Measurements from ENCODE around the gene PPT1.
"Not testable (repeated sequence)": the region's sequence is repeated elsewhere in the genome, so short reads cannot be mapped to it uniquely, and the experiment has no call there.

Gene PPT1

DNA sequence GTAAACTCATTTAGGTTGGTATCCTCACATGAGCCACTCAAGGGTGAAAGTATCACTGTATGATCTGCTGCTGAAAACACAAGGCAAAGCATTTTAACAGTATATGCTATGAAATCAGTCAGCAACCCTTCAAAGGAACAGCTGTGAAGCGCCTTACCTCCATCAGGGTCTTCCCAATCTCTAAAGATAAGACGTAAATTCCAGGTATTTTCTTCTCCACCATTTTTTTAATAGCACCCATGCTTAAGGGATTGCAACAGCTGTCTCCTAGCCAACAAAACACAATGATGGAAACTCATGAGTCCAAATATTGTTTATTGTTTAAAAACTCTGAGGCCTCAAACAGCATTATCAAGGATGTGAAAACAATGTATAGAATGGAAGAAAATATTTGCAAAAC is 4.8 kb downstream of the PPT1 start:
- DNase-seq: no peak

DNA sequence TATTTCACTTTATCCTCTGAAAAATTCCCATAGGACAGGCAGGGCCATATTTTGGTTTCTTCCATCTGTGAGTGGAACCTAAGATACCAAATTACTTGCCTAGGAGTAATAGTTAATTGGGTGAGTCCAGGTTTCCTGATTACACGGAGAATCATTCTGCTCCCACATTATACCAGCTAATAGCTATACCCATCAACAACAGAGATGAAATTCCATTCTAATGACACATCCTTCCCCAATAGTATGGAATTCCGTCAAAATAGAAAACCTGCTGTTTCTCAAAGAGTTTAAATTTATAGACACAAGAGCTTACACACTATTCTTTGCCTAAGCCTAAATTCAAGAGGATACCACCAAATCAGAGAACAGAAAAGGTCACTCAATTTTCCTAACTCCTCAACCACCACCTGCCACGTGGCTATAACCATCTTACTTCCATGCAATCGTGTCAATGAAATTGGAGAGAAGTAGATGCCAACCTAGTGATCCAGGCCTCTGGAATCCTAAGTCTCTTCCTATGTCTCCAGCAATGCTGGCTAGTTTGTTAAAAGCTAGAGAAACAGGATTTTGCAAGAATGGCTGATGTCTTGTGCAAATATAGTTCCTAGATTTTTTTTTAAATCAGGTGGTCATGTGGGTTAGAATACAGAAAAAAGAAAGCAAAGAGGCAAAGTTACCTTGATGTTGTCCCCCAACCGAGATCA is 6.2 kb downstream of the PPT1 start:
- no peak for DNase-seq

DNA sequence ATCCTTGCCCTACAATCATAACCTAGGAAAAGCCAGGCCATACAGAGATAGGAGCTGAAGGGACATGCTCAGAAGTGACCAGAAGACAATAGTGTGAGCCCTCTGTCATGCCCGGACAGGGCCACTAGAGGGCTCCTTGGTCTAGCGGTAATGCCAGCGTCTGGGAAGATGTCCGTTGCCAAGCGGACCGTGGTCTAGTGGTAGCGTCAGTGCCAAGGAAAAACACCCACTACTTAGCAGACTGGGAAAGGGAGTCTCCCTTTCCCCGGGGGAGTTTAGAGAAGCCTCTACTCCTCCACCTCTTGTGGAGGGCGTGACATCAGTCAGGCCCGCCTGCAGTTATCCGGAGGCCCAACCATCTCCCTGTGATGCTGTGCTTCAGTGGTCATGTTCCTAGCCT is 12.3 kb downstream of the PPT1 start:
- not testable (repeated sequence) for DNase-seq

DNA sequence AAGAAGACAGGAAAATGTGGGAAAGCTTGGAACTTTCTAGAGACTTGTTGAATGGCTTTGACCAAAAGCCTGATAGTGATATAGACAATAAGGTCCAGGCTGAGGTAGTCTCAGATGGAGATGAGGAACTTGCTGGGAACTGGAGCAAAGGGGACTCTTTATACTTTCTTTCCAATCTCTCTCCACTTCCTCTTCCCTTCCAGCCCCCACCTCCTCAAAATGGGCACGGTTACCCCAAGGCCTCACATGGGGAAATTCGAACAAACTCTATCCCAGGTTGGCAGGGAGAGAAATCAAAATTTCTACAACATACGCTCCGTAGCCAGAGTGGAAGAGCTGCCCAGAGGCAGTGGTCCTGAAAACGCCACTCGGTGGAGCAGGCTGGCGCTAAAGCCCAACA is 15.2 kb downstream of the PPT1 start:
- DNase-seq: no peak

DNA sequence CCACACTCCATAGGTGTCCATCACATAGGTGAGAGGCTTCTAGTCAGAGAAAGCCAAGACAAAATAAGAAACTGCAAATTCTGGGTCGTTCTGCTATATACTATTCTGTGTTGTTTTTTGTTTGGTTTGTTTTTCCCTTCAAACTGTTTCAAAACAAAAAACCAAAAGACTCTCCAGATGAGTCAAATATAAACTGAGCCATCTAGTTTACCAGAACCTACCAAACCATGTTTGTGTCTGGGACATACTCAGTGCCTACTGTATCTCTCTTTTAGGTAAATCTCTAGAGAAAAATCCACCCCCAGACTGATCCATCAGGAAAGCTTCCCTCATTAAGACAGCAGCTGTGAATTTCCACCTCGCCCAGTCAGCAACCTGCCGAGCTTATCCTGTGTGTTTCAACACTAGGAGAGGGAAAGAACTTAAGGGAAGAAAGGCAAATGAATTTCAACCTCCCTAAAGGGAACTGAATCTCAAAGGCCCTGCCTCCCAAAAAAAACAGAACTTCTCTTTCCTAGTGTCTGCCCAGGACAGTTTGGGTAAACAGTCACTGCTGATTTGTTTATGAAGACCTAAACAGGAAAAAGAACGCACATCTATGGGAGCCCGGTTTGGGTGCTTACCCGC is 17.2 kb downstream of the PPT1 start:
- DNase-seq: no peak

DNA sequence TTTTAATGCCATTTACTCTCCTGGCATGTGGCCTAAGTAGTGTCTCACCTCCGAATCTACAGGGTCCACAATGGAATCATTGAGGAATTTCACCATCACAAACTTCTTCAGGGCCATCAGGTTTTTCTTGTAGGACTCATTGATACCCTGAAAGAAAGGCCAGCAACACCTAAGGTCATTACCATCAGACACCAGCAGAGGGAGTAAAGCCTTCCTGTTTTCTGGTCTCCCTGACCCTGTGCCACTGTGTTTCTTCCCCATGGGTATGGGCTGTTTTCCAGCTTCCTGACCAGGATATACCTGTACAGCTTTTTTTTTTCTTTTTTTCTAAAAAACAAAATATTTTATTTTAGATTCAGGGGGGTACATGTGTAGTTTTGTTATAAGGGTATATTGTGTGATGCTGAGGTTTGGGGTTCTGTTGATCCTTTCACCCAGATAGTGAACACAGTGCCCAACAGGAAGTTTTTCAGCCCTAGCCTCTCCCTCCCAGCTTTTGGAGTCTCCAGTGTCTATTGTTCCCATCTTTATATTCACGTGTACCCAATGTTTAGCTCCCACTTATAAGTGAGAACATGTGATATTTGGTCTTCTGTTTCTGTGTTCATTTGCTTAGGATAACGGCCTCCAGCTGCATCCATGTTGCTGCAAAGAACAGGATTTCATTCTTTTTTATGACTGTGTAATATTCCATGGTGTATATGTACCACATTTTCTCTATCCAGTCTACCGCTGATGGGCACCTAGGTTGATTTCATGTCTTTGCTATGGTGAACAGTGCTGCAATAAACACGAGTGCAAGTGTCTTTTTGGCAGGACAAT is 18.3 kb downstream of the PPT1 start:
- no peak for DNase-seq

DNA sequence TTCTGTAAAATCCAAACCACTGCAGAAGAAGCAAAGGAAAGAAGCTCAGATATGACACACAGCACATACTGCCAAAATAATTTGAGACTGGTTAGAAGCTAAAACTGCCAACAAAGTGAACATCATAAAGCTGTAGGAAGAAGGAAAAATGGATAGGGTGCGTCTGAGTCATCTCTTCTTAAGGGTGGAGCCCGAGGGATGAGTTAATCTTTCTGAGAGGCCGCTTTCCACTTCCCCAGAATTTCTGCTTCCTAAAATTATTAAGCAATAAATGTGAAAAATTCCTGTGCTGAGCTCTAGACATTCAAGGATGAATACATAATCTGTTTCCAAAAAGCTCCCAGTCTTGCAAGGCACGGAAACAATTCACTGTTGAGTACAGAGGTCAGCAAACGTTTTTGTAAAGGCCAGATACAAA is 20.1 kb downstream of the PPT1 start:
- DNase-seq: no peak

DNA sequence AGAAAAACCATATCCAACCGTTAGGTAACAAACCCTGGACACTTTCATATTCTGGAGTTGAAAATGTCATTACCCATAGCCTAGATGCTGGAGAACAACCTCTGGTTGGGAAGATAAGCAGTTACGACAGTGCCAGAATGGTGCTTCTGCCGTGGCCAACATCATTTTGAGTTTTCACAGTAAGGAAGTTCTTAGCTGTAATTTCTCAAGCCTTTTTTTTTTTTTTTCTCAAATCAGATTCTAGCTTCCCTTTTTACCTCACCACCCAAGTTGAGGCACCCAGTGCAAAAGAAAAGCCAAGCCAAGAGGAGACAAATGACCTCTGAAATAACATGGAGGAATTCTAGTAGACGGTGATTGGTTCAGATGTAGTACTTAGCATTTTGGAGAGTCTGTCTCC is 21.8 kb downstream of the PPT1 start:
- no peak for DNase-seq

DNA sequence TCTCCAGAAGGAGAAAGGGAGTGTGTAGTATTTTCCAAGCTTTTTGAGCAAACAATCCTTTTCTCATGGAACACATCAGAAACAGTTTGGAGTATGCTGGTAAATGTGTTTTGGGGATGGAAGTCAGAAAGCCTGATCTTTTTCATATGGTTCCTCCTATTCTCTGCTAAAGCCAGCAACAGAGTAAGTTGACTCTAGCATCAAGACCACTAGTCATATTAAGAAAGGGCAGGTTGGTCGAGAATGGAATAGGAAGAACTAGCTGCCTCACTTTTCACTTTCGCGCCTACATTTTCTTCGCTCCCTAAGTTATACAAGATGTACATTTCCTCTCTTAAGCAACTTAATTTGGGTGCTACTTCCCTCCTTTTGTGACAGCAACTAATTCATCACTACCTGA is 24.0 kb downstream of the PPT1 start:
- no peak for DNase-seq

DNA sequence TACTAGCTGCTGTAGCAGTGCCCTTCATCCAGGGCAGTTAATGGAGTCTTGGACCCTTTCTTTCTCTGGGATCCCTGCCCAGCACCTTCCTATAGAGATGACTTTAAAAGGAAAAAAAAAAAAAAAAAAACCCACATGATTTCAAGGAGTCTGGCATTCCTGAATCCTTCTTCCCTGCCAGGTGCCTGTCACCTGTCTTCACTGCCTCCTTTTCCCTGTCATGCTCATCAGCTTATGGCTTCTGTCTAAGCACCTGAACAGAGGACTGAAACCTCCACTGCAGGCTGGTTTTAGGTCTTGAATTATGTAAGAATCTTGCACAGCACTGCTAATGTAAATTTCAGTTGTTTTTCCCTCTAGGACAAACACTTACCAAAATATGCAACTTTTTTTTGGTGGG is 24.9 kb downstream of the PPT1 start:
- no peak for DNase-seq

DNA sequence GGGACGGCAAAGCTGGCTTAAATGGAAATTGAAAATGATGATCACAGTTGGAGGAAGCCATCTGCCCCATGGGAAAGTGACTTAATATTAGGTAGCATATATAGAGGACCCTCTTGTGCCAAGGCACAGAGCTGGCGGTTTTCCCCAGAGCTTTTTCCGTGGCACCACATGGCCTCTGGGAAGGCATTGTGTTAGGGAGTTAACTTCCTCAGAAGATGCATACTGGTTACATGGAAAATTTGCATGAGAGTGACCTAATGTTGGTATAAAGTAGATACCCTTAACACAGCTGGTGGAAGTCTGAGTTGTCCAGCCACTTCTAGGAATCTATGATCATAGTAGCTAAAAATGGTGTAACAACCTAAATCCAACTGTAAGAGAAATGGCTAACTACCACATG is 29.2 kb downstream of the PPT1 start:
- DNase-seq: no peak

DNA sequence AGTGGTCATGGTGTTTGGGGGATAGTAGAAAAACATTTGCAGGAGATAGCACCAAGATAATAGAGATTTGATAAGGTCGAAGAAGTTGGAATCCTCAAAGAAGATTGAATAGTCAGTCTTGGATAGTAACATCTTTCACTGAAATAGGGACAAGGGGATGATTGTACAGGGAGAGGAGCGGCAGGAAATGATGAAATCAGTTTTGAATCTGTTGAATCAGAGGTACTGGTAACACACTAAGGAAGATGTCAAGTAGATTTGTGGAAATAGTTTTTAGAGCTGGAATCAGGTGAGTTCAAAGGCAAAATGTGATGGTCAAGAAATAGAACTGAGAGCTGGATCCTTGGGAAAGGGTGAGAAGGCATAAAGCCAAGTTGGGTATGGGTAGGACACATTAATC is 30.0 kb downstream of the PPT1 start:
- DNase-seq: no peak

DNA sequence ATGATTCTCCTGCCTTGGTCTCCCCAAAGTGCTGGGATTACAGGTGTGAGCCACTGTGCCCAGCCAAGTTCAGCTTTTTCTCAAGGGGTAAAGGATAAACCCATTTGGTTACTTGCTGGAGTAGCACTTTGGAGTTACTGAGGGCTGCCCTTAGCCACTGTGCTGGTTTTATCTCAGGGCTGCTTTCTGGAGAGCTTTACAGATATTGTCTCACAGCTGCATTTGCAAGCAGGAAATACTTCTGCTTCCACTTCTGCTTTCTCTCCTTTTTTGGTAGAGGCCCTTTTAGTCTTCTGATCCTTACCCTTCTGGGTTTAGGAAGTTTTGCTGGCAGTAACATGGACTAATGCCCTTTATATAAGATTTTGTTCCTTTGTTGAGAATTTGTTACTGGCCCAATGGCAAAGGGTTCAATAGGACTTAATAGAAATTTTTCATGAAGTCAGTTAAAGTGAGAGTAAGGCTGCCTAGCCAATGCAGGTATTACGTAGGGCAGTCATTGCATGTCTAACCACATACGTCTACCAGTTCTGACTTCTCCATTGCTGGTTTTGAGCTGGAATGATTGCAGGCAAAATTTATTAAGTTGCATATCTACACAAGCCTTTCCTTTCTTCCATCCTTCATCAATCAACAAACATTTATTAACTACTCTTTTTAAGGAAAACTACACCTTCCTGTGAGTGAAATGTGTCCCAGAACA is 32.1 kb downstream of the PPT1 start:
- no peak for DNase-seq

DNA sequence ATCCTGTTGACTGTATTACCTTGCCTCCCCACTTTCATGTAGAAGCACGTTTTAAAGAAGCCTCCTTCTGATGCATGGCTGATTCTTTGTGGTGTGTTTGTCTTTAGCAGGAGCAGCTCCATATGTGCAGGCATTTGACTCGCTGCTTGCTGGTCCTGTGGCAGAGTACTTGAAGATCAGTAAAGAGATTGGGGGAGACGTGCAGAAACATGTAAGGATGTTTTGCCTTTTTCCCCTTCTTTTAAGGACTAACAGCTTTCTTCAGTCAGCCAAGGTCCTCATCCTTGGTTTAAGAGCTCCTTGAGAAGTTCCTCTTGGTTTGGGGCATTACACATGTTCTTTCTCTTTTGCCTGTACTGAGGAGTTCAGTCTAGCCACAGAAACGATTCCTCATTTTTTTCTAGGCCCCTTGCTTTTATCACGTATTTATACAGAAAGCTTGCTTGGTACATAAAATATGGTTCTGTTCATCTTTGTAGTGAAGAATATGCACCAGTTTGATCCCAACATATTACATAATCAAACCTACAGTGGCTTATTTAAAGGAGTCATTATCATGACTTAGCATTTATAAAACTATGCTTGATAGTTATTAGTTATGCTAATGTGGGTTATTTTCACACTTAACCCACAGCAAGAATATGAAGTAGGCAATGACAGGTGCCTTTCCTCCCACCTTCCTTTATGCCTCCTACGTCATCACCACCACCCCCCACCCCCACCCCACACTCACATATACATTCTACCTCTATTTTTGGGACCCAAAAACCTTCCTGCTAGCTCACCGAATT is 36.9 kb downstream of the PPT1 start:
- no peak for DNase-seq

DNA sequence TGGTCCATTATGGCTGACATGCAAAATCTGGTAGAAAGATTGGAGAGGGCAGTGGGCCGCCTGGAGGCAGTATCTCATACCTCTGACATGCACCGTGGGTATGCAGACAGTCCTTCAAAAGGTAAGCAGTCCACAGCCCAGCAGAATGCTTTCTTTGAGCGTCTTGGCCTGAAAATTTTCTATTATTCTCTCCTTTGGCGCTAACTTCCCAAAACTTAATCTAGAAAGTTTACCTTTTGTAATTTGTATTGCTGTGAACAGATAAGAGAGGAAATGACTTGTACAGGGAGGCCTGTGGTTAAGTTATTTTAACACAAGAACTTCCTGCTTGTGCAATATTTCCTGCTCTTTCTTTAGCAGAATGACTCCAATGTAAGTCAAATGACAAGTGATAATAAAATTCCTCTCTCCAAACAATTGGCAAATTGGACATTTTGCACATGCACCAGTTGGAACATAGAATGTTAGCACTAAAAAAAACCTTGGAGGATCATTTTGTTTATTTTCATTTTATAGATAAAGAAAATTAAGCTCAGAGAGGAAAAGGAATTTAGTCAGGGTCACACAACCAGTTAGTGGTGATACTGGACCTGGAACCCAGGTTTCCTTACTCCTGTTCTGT is 37.6 kb downstream of the PPT1 start:
- no peak for DNase-seq

DNA sequence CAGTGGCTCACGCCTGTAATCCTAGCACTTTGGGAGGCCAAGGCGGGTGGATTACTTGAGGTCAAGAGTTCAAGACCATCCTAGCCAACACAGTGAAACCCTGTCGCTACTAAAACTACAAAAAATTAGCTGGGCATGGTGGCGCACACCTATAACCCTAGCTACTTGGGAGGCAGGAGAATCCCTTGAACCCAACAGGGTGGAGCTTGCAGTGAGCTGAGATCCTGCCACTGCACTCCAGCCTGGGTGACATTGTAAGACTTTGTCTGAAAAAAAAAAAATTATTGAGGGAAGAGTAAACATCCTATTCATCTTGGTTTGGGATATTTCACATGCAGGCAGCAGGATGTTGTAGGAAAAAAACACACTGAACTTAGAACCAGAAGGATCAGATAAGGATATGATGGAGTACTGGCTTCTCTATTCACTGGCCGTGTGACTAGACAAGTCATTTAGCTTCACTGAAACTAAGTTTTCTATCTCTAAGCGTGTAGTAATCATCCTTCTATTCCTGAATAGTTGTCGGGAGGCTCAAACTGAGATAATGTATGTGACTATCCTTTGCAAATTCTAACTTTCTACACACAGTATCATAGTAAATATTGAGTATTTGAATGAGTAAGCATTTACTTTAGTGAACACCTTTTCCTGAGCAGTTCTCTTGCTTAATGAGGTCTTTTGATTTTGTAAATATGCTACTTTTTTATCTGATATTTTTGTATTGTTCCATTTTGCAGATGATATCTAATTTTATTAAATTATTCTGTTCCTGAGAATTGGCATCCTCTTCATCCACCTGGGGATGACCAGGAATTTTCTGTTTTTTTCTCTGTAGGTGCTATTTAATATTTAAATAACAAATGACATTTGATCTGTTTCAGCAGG is 38.4 kb downstream of the PPT1 start:
- DNase-seq: no peak

DNA sequence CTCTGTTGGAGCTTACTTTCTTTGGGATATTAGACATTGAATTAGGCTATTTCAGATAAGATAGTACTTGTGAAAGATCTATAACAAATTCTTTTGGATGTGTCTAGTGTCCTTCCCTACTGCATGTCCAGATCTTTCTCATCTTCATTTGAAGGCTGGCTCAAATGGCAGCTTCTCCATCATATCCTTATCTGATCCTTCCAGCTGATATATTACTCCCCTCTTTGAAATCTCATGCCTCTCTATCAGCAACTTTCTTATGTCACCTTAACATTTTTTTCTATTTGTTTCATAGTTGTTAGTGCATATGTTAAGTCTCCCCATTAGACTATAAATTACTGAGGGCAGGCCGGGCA is 39.0 kb downstream of the PPT1 start:
- DNase-seq: no peak

DNA sequence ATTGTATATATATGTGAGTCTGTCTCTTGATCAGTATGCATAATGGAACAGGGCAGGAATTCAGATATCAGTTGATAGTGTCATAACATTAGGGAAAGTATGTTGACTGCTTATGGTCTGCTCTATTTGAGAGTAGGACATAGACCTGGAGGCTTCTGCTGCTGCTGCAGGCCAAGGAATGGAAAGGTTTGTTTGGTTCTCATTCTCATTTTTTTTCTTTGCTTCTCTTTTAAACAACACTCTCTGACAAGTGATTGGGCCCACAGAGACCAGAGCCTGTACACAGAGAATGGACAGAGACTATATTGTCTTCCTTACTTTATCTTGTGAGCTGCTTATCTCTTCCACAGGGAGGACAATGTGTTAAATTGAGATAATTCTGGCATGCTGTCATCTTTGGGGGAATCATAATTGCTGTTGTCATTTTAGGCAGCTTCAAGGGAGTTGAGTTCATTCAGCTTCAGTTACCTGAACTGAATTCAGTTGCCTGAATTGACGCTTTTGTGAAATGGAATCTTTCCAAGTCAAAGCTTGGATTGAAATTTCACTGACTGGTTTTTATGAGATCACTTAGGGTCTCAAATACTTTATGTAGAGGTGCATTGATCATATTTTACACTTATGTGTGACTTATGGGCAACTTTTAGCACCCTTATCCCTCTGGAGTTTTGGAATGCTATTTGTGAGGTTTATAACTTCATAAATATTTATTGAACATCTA is 39.6 kb downstream of the PPT1 start:
- DNase-seq: no peak

DNA sequence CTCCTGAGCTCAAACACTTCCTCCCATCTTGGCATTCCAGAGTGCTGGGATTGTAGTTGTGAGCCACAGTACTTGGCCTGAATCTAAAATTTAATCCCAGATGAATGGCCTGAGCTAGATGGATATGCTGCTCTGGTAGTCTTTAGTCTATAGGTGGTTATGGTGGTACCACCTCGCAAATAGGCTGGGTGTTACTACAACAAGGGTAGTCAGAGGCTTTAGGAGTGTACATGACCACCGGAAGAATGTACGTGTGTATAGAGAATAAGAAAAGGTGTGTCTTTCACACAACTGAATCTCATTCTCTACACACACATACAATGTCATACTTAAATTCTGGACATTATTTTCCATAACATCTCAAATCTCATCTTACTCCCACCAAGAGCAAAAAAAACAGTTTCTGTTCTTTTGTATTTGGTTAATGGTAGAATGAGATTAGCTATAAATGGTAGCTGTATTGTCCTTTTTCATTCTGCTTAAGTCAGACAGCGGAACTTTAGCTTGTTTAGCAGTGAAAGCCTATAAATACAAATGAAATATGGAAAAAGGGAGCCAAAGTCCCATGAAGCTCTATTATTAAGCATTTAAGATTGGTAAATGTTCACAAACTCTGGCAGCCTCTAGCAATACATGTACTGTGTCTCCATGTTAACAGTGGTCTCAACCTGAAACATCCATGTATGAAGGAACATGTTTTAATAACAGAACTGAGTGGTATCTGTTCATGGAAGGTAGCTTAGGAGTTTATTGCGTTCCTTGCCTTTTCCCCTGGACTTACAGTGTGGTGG is 40.3 kb downstream of the PPT1 start:
- DNase-seq: no peak
